ENCODE data around the gene SLK.

SLK gene

DNA sequence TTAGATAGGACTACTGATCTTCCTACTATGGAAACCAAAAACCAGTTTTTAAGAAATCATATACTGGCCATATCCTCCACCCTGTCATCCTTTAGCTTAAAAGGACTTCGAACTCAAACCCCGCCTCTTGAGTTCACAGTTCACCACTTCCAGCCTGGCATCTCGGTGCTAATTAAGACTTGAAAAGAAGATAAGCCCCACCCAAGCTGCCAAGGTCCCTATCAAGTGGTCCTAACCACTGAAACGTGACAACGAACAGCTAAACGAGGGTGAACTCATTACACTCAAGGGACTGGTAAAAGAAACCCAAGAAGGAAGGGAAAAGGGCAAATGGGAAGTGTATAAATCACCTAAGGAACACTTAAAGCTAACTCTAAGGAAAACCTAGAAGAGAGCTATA lies 102.7 kb downstream of the SLK start:
- TF ChIP-seq, protein P1, sequence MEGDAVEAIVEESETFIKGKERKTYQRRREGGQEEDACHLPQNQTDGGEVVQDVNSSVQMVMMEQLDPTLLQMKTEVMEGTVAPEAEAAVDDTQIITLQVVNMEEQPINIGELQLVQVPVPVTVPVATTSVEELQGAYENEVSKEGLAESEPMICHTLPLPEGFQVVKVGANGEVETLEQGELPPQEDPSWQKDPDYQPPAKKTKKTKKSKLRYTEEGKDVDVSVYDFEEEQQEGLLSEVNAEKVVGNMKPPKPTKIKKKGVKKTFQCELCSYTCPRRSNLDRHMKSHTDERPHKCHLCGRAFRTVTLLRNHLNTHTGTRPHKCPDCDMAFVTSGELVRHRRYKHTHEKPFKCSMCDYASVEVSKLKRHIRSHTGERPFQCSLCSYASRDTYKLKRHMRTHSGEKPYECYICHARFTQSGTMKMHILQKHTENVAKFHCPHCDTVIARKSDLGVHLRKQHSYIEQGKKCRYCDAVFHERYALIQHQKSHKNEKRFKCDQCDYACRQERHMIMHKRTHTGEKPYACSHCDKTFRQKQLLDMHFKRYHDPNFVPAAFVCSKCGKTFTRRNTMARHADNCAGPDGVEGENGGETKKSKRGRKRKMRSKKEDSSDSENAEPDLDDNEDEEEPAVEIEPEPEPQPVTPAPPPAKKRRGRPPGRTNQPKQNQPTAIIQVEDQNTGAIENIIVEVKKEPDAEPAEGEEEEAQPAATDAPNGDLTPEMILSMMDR (conservative IDR thresholded peaks at IDR 0.05; ENCODE audit: low read length), result no peak
- H3K4me3 ChIP-seq (ENCODE audit: low read length), result no peak overlapping the region
- no peak for DNase-seq (ENCODE audit: low read depth)

DNA sequence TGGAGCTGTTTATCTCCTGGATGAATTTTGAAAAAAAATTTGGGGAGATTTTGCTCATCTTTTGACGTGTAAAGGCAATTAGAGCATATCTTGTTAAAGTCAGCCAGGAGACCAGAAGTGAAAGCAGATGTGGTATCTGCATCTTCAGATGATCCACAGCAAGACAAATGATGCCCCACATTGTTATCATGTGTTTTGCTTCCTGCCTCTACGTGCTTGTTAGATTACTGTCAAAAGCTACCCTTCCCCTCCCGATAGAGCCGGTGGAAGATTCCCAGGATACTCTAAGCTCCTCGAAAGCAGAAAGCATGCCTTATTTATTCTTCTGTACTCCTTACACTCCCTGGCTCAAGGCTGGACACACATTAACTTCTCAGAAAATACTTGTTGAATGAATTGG lies 105.8 kb downstream of the SLK start:
- peak; percentile 21 for DNase-seq (ENCODE audit: low read depth)
- TF ChIP-seq, protein P1 (conservative IDR thresholded peaks at IDR 0.05; ENCODE audit: low read length), result no peak
- H3K4me3 ChIP-seq (ENCODE audit: low read length), result no peak overlapping the region

DNA sequence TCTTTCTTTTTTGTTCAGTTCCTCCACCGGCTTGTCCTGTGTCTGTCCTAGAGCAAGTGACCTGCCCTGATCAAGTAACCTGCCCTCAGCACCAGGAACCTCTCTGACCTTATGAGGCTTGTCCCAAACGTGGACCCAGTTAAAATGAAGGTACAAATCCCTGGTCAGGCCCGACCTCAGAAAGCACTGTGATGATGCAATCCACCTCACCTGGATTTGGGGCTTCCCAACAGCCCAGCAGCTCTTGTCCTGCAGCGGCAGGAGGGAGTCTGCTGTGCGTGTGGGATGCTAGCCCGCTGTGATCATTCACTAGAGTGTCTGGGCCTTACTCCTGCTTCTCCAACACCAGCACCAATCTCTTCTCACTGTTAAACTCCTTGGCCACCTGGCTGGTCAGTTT lies 107.6 kb downstream of the SLK start:
- no peak for DNase-seq (ENCODE audit: low read depth)
- no peak overlapping the region for H3K4me3 ChIP-seq (ENCODE audit: low read length)
- TF ChIP-seq, protein P1 (conservative IDR thresholded peaks at IDR 0.05; ENCODE audit: low read length), result no peak

DNA sequence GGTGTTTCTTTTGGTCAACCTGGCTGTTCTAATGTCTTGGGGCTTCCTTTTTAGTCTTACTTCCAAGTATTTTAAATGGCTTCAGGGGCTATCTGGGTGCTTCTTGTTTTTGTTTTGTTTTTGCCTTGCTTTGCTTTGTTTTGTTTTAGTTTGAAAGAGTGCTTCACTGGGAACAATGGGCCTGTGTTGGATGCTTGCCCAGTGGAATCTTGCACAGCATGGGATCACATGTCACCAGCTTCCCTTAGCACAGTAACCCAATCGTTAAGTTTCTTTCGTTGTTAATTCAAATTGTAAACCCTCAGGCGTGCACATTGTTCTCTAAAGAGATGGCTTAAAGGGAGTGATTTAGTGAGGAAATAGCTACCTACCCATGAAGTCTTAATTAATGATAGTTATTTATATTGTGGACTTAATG lies 109.8 kb downstream of the SLK start:
- peak; percentile 26 for DNase-seq (ENCODE audit: low read depth)
- no peak overlapping the region for H3K4me3 ChIP-seq (ENCODE audit: low read length)
- TF ChIP-seq, protein P1 (conservative IDR thresholded peaks at IDR 0.05; ENCODE audit: low read length), result no peak

DNA sequence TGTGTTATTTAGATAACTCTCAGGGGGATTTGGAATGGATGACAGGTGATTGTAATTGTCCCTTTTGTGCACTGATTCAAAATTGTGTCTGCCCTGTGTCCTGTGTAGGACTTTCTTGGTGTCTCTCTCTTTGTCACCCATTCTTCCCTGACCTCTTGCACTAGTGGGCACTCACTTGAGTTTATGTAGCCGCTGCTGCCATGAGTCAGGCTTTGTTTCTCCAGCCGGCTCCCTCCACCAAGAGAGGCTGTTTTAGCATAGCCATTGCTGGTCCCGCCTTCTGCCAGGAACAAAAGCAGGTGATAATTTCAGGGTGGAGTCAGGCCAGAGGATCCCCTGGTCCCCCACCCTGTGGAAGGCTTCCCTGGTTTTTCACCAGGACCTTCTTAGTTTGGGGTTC lies 110.3 kb downstream of the SLK start:
- DNase-seq (ENCODE audit: low read depth), result no peak
- no peak overlapping the region for H3K4me3 ChIP-seq (ENCODE audit: low read length)
- TF ChIP-seq, protein P1 (conservative IDR thresholded peaks at IDR 0.05; ENCODE audit: low read length), result no peak

DNA sequence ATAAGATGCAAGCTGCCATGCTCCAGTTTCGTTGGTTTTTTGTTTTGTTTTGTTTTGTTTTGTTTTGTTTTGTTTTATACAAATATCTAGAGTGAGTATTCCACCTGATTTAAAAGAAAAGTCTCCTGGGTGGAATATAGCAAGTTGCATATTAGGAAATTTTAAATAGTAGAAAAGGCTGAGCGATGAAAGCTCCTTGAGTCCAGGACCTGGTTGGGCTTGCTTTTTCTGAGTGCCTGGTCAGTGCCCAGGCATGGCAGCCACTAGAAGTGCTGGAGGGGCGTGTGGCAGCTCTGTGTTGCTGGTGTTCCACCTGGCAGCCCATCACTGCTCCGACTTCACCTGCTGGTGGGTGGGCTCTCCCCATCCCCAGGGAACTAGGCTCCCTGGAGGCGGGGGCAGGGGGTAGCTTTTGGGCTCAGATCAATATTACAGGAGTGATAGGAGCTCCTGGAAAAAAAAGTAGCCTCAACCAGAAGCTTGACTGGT lies 110.8 kb downstream of the SLK start:
- TF ChIP-seq, protein P1 (conservative IDR thresholded peaks at IDR 0.05; ENCODE audit: low read length), result no peak
- DNase-seq (ENCODE audit: low read depth), result no peak
- no peak overlapping the region for H3K4me3 ChIP-seq (ENCODE audit: low read length)

Data from AG10803 (cell line).